ENCODE measurements around the gene GPR15. TPM values are rescaled to one million over a fixed set of nuclear protein-coding genes. Genes with fewer than 3 reads are reported as not detected.
"Not testable (repeated sequence)": the region's sequence is repeated elsewhere in the genome, so short reads cannot be mapped to it uniquely, and the experiment has no call there.

Gene GPR15
- total RNA-seq, 2 donors from 2014 or later, result not detected

DNA sequence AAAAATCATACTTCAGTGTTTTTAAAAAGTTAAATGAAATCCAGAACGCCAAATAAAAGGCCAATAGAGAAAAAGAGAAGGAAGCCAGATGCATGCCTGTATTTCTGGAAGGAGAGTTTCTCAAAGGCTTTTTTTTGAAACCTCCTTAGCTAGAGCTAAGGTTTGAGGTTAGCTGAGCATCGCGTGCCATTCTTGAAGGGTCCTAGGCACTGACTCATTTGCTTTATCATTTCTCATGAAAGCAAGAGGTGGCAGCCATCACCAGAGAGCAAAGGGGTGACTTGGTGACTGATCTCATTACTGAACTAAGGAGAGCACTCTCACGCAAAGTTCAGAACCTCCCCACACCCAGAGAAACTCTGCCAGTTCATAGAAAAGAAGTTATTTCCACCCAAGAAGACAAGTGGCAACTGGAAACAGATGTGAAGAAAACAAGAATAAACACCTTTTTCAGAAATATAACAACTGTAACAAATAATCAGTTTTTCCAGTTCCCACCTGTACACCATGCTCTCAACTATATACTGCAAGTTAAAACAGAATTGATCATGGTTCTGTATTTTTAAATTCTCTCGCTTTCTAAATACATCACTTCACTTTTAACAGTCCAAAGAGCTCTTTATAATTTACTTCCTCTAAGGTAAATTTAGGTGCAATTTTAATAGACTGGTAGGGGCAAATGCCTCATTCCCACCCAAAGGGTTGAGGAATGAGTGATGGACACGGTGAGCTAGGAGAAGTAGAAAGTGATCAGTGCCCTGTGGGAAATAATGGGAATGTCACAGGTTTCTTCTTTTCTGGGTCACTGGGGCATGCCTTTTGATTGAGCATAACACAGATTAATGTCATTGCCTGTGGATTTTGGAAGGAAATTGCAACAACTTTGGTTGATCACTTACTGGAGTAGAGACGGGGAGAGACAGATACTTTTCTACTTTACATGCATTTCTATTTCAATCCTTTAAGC, 24.7 kb downstream of the GPR15 start:
- DNase-seq, result no peak
- H3K9me3 Mint-ChIP-seq, result no peaks in the 10 kb centered on the region
- peaks cover 13% of the 10 kb centered on the region for H3K4me1 Mint-ChIP-seq
- peaks cover 2% of the 10 kb centered on the region for H3K27me3 Mint-ChIP-seq (ENCODE audit: insufficient read depth)
- TF ChIP-seq, protein P1, sequence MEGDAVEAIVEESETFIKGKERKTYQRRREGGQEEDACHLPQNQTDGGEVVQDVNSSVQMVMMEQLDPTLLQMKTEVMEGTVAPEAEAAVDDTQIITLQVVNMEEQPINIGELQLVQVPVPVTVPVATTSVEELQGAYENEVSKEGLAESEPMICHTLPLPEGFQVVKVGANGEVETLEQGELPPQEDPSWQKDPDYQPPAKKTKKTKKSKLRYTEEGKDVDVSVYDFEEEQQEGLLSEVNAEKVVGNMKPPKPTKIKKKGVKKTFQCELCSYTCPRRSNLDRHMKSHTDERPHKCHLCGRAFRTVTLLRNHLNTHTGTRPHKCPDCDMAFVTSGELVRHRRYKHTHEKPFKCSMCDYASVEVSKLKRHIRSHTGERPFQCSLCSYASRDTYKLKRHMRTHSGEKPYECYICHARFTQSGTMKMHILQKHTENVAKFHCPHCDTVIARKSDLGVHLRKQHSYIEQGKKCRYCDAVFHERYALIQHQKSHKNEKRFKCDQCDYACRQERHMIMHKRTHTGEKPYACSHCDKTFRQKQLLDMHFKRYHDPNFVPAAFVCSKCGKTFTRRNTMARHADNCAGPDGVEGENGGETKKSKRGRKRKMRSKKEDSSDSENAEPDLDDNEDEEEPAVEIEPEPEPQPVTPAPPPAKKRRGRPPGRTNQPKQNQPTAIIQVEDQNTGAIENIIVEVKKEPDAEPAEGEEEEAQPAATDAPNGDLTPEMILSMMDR (conservative IDR thresholded peaks at IDR 0.05), result no peak
- whole genome bisulfite sequencing, 2 experiments (ENCODE audit: insufficient coverage in 1 of 2, insufficient read length in 1 of 2), result 80 to 95% methylated on average over 1 to 7 of the region's 7 CpGs
- no peak overlapping the region for H3K27ac Mint-ChIP-seq
- H3K36me3 ChIP-seq (ENCODE audit: control insufficient read depth, insufficient read depth, low read length), result no peaks in the 10 kb centered on the region
- no peak overlapping the region for H3K27ac ChIP-seq (ENCODE audit: low read depth, low read length)
- no peaks in the 10 kb centered on the region for H3K9me3 ChIP-seq (ENCODE audit: control insufficient read depth, low read length)
- H3K9ac ChIP-seq (ENCODE audit: extremely low read depth, low read length, poor library complexity, severe bottlenecking), result no peak overlapping the region
- H3K4me1 ChIP-seq (ENCODE audit: control insufficient read depth, insufficient read depth, low read length), result peaks cover 2% of the 10 kb centered on the region
- no peak overlapping the region for H3K4me3 Mint-ChIP-seq
- no peaks in the 10 kb centered on the region for H3K27me3 ChIP-seq (ENCODE audit: control insufficient read depth, insufficient read depth, low read length, poor library complexity, severe bottlenecking)
- no peaks in the 10 kb centered on the region for H3K36me3 Mint-ChIP-seq (ENCODE audit: low read depth)
- no peak overlapping the region for H3K4me3 ChIP-seq (ENCODE audit: low read length)

DNA sequence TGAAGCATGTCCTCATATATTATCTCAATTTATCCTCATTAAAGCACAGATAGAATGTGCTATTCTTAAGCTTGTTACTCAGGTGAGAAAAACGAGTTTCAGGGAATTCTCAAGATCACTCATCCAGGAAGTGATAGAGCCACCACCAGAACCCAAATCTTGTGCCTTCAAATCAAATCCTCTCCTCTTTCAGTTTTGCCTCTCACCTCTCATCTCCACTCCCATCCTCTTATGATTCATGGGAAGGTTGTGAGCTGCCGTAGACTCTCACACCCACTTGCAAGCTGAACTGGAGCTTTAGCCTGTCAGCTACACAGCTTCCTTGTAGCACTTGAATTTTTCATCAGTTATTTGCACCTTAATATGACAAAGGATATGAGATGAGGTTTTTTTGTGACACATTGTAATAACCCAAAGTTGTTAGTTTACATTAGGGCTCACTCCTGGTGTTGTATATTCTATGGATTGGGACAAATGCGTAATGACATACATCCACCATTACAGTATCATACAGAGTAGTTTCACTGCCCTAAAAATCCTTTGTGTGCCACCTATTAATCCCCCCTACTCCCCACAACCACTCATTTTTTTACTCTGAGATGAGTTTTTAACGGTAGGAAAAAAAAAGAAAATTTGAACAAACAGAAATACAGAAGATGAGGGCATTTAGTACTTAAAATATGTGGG, 25.7 kb downstream of the GPR15 start:
- no peaks in the 10 kb centered on the region for H3K36me3 ChIP-seq (ENCODE audit: control insufficient read depth, insufficient read depth, low read length)
- Mint-ChIP-seq H3K27ac (no peak overlapping the region), H3K4me3 (no peak overlapping the region), H3K27me3 (ENCODE audit: insufficient read depth) (peaks cover 2% of the 10 kb centered on the region), H3K9me3 (no peaks in the 10 kb centered on the region), H3K36me3 (ENCODE audit: low read depth) (no peaks in the 10 kb centered on the region), H3K4me1 (peaks cover 10% of the 10 kb centered on the region)
- DNase-seq, result no peak
- H3K9ac ChIP-seq (ENCODE audit: extremely low read depth, low read length, poor library complexity, severe bottlenecking), result no peak overlapping the region
- H3K27me3 ChIP-seq (ENCODE audit: control insufficient read depth, insufficient read depth, low read length, poor library complexity, severe bottlenecking), result no peaks in the 10 kb centered on the region
- H3K27ac ChIP-seq (ENCODE audit: low read depth, low read length), result no peak overlapping the region
- no peaks in the 10 kb centered on the region for H3K9me3 ChIP-seq (ENCODE audit: control insufficient read depth, low read length)
- H3K4me1 ChIP-seq (ENCODE audit: control insufficient read depth, insufficient read depth, low read length), result no peaks in the 10 kb centered on the region
- WGBS, 2 experiments (ENCODE audit: insufficient coverage in 1 of 2, insufficient read length in 1 of 2), result 87% methylated on average over 4 of the region's 4 CpGs; no CpG with 5 or more reads in 1 of the 2 experiments
- H3K4me3 ChIP-seq (ENCODE audit: low read length), result no peak overlapping the region
- TF ChIP-seq, protein P1 (conservative IDR thresholded peaks at IDR 0.05), result no peak

DNA sequence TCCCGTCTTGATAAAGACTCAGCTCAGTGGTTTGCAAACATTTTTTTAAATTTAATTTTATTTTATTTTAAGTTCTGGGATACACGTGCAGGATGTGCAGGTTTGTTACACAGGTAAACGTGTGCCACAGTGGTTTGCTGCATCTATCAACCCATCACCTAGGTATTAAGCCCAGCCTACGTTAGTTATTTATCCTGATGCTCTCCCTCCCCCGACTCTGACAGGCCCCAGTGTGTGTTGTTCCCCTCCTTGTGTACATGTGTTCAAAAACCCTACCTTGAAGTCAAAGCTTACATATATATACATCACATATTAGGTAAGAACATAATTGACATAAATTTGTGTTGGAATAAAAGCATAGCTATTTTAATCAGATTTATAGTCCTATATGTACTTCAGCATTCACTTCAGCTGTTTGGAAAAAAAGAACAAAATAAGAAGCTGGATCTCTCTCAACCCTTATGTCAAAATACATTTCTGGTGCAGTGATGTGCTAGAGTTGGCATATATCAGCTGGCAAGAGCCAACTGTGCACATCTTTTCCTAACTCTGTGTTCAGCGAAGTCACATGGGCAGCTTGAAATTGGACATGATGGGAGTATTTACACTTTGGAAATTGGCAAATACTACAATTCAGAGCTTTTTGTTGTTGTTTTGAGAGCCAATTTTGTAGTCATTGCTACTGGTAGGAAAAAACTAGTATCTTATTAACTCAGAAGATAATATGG, 26.5 kb downstream of the GPR15 start:
- no peak for DNase-seq
- H3K4me1 ChIP-seq (ENCODE audit: control insufficient read depth, insufficient read depth, low read length), result no peaks in the 10 kb centered on the region
- H3K27me3 ChIP-seq (ENCODE audit: control insufficient read depth, insufficient read depth, low read length, poor library complexity, severe bottlenecking), result no peaks in the 10 kb centered on the region
- H3K36me3 ChIP-seq (ENCODE audit: control insufficient read depth, insufficient read depth, low read length), result no peaks in the 10 kb centered on the region
- H3K27me3 Mint-ChIP-seq (ENCODE audit: insufficient read depth), result peaks cover 2% of the 10 kb centered on the region
- no peaks in the 10 kb centered on the region for H3K9me3 Mint-ChIP-seq
- no peak overlapping the region for H3K27ac Mint-ChIP-seq
- no peaks in the 10 kb centered on the region for H3K9me3 ChIP-seq (ENCODE audit: control insufficient read depth, low read length)
- TF ChIP-seq, protein P1 (conservative IDR thresholded peaks at IDR 0.05), result no peak
- H3K4me3 ChIP-seq (ENCODE audit: low read length), result no peak overlapping the region
- no peak overlapping the region for H3K9ac ChIP-seq (ENCODE audit: extremely low read depth, low read length, poor library complexity, severe bottlenecking)
- H3K4me1 Mint-ChIP-seq, result peaks cover 10% of the 10 kb centered on the region
- WGBS, 2 experiments (ENCODE audit: insufficient coverage in 1 of 2, insufficient read length in 1 of 2), result 91 to 100% methylated on average over 3 to 5 of the region's 6 CpGs
- H3K4me3 Mint-ChIP-seq, result no peak overlapping the region
- H3K27ac ChIP-seq (ENCODE audit: low read depth, low read length), result no peak overlapping the region
- no peaks in the 10 kb centered on the region for H3K36me3 Mint-ChIP-seq (ENCODE audit: low read depth)

DNA sequence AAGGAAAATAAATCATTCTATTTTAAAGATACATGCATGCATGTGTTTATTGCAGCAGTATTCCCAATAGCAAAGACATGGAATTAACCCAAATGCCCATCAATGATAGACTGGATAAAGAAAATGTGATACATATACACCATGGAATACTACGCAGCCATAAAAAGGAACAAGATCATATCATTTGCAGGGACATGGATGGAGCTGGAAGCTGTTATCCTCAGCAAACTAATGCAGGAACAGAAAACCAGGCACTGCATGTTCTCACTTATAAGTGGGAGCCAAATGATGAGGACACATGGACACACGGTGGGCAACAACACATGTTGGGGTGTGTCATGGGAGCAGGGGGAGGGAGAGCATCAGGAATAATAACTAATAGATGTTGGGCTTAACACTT, 28.0 kb downstream of the GPR15 start:
- H3K9me3 Mint-ChIP-seq; H3K27ac ChIP-seq (ENCODE audit: low read depth, low read length); H3K36me3 ChIP-seq (ENCODE audit: control insufficient read depth, insufficient read depth, low read length); H3K27ac Mint-ChIP-seq; H3K27me3 Mint-ChIP-seq (ENCODE audit: insufficient read depth); H3K4me1 ChIP-seq (ENCODE audit: control insufficient read depth, insufficient read depth, low read length); H3K9me3 ChIP-seq (ENCODE audit: control insufficient read depth, low read length); H3K4me3 Mint-ChIP-seq; H3K9ac ChIP-seq (ENCODE audit: extremely low read depth, low read length, poor library complexity, severe bottlenecking); DNase-seq; H3K36me3 Mint-ChIP-seq (ENCODE audit: low read depth); H3K4me3 ChIP-seq (ENCODE audit: low read length); H3K27me3 ChIP-seq (ENCODE audit: control insufficient read depth, insufficient read depth, low read length, poor library complexity, severe bottlenecking); H3K4me1 Mint-ChIP-seq: not testable (repeated sequence)
- WGBS, 2 experiments (ENCODE audit: insufficient coverage in 1 of 2, insufficient read length in 1 of 2), result 86 to 98% methylated on average over 1 to 2 of the region's 2 CpGs
